Endothelial cell of umbilical vein (primary cell): ENCODE data around the gene LAD1. TPM values are rescaled to one million over a fixed set of nuclear protein-coding genes. Genes with fewer than 3 reads are reported as not detected.

Experiments used
- BruUV-seq: library from RNA; stranded (reverse); fragments of 400-500 nt; replicated peaks from 2 replicates; lab custom pipeline; 2021; lab: Mats Ljungman, UMichigan
- CTCF ChIA-PET: fragments of 300-600, 350-600 bp; sonication (Branson Sonifier 250); formaldehyde crosslinking; loops from one replicate; lab custom pipeline; 2021; ENCODE audit warnings: antibody characterized with exemption, inconsistent platforms; lab: Charles Lee
- POLR2A ChIA-PET: fragments of 300-600, 350-600 bp; sonication (Branson Sonifier 250); formaldehyde crosslinking; loops from one replicate; lab custom pipeline; 2021; ENCODE audit warnings: antibody characterized with exemption, inconsistent platforms; lab: Charles Lee
- DNase-seq: peaks from one replicate; pipeline ENCODE4 v3.0.0-alpha.2; 2011; ENCODE audit warnings: low read depth, low spot score
- FAIRE-seq: peaks from 2 replicates; lab custom pipeline; 2011; peaks lifted over from hg19 to GRCh38; lab: Jason Lieb, UNC
- H2AFZ ChIP-seq: 2 replicates; pipeline ENCODE4 v1.6.0; 2012; ENCODE audit warnings: low read depth, low read length, control low read depth, inconsistent platforms
- H3K27ac ChIP-seq: 2 replicates; pipeline ENCODE4 v1.5.1; 2011; ENCODE audit warnings: low read depth, mild to moderate bottlenecking, control low read depth, low read length, moderate library complexity; ENCODE audit not compliant: insufficient read depth
- H3K27me3 ChIP-seq, 2 experiments: 2 replicates each; pipeline versions ENCODE4 v1.6.0 to v1.6.1; 2011; ENCODE audit warnings: low read length in 2 of 2, mixed read lengths in 1 of 2; ENCODE audit not compliant: control insufficient read depth in 2 of 2, insufficient read depth in 2 of 2
- H3K36me3 ChIP-seq, 2 experiments: 2 replicates in 1 of 2; 3 replicates in 1 of 2; pipeline ENCODE4 v1.5.1; 2011; ENCODE audit warnings: low read length in 2 of 2, mild to moderate bottlenecking in 1 of 2, moderate library complexity in 1 of 2; ENCODE audit not compliant: control insufficient read depth in 2 of 2, insufficient read depth in 2 of 2; ENCODE audit errors: extremely low read depth in 1 of 2
- H3K4me1 ChIP-seq: 3 replicates; pipeline ENCODE4 v1.5.1; 2011; ENCODE audit warnings: mild to moderate bottlenecking, low read length; ENCODE audit not compliant: control insufficient read depth, insufficient read depth; ENCODE audit errors: extremely low read depth
- H3K4me2 ChIP-seq: 2 replicates; pipeline ENCODE4 v1.6.1; 2011; ENCODE audit warnings: low read length, control low read depth, mixed read lengths; ENCODE audit not compliant: insufficient read depth
- H3K4me3 ChIP-seq, 3 experiments: fragments of 200-600 bp in 1 of 3; sonication (generic), shearing (Covaris generic) in 1 of 3; replicated peaks in 1 of 3; 2 replicates each; pipeline ENCODE4 v1.5.1; 2011 to 2016; ENCODE audit warnings: control low read depth in 3 of 3, low read length in 3 of 3, mild to moderate bottlenecking in 2 of 3, inconsistent platforms in 1 of 3, low read depth in 1 of 3, moderate library complexity in 1 of 3; ENCODE audit not compliant: insufficient read depth in 1 of 3
- H3K79me2 ChIP-seq: 2 replicates; pipeline ENCODE4 v1.6.0; 2012; ENCODE audit warnings: low read length, inconsistent platforms; ENCODE audit not compliant: control insufficient read depth, insufficient read depth
- H3K9ac ChIP-seq: replicated peaks from 2 replicates; pipeline ENCODE3; 2011; ENCODE audit warnings: low read length, control low read depth; ENCODE audit not compliant: insufficient read depth; ENCODE audit errors: extremely low read depth
- H3K9me1 ChIP-seq: replicated peaks from 3 replicates; pipeline ENCODE4 v1.6.0; 2011; ENCODE audit warnings: mild to moderate bottlenecking, low read length; ENCODE audit not compliant: control insufficient read depth, insufficient read depth; ENCODE audit errors: extremely low read depth
- H3K9me3 ChIP-seq: replicated peaks from 2 replicates; pipeline ENCODE4 v1.5.1; 2012; ENCODE audit warnings: low read length, inconsistent platforms; ENCODE audit not compliant: control insufficient read depth, insufficient read depth
- H4K20me1 ChIP-seq: replicated peaks from 2 replicates; pipeline ENCODE3; 2011; ENCODE audit warnings: mild to moderate bottlenecking, low read length; ENCODE audit not compliant: control insufficient read depth, insufficient read depth; ENCODE audit errors: extremely low read depth
- CTCF ChIP-seq, 2 donors: IDR thresholded peaks; 1 replicate in 1 of 2; 2 replicates in 1 of 2; pipeline ENCODE4 v1.5.1; 2011; ENCODE audit warnings: low read length in 2 of 2, mild to moderate bottlenecking in 2 of 2, moderate library complexity in 2 of 2, control low read depth in 1 of 2, inconsistent platforms in 1 of 2, low read depth in 1 of 2; ENCODE audit not compliant: insufficient read depth in 1 of 2; ENCODE audit errors: extremely low read depth in 1 of 2
- MYC ChIP-seq: IDR thresholded peaks from one replicate; pipeline ENCODE4 v1.6.1; 2011; ENCODE audit warnings: mild to moderate bottlenecking, low read depth, low read length
- POLR2A ChIP-seq: IDR thresholded peaks from 2 replicates; pipeline ENCODE4 v1.6.1; 2012; ENCODE audit warnings: low read depth, mild to moderate bottlenecking, control low read depth, low read length
- POLR2AphosphoS5 ChIP-seq: IDR thresholded peaks from 2 replicates; pipeline ENCODE4 v1.6.1; 2012; ENCODE audit warnings: low read depth, mild to moderate bottlenecking, control low read depth, low read length, moderate library complexity; ENCODE audit not compliant: insufficient read depth
- dilution Hi-C: fragments of 300-500 bp; cut with MboI; formaldehyde crosslinking; loops from one replicate; pipeline ENCODE4 v1.15.0; 2019; ENCODE audit warnings: low sequenced_read_pairs; ENCODE audit not compliant: extremely low pct_ligation_motif_present
- intact Hi-C: fragments of 100-400 bp; cut with micrococcal nuclease; formaldehyde crosslinking; loops from one replicate; pipeline ENCODE4 v1.10.0; 2022
- polyA plus RNA-seq, 4 experiments: library from polyadenylated mRNA; depleted of rRNA in 3 of 4; stranded (reverse) in 3 of 4; unstranded in 1 of 4; fragments of >200 nt; gene quantifications; 2 replicates each; pipeline versions ENCODE4 v1.2.1 to v1.2.3, GENCODE V29; 2011 to 2012; ENCODE audit warnings: missing spikeins in 1 of 4
- total RNA-seq: library from RNA; stranded (reverse); gene quantifications from 2 replicates; pipeline ENCODE4 v1.2.3, GENCODE V29; 2021
- TF ChIP-seq, protein P1 (sequence below): IDR thresholded peaks from 2 replicates; pipeline ENCODE4 v1.6.1; 2011; ENCODE audit not compliant: insufficient read depth, insufficient read length

LAD1 gene
- total and polyA plus RNA-seq, 2 donors (not counting 3 experiments of a cell fraction or from before 2014, with no cell fraction given) = not detected

- FAIRE-seq = peak; percentile 46
- Histone ChIP-seq H3K27ac (no peak overlapping the region), H3K36me3 (no peaks in the 10 kb centered on the region), H2AFZ (no peak overlapping the region), H3K4me2 (no peak overlapping the region), H4K20me1 (no peaks in the 10 kb centered on the region), H3K9me1 (no peaks in the 10 kb centered on the region), H3K79me2 (no peaks in the 10 kb centered on the region), H3K9ac (no peak overlapping the region), H3K27me3 (peaks cover 0 to 2% of the 10 kb centered on the region in 2 experiments), H3K4me1 (no peaks in the 10 kb centered on the region), H3K9me3 (no peaks in the 10 kb centered on the region), H3K4me3 (no peak overlapping the region)
- dilution Hi-C loops (no loop called here), intact Hi-C loops (loop anchor here (1.0 to 2.0 kb wide), 3 partner anchors 21 to 65 kb away; partner anchors contain the start of gene PHLDA3)
- CTCF ChIA-PET = interaction anchor here (0.5 to 9.3 kb wide), 30 partner anchors 8 to 347 kb away, joined by 3 to 148 read pairs (median 4); partner anchors contain the start of gene PHLDA3
- POLR2A ChIA-PET = interaction anchor here (1.0 to 1.5 kb wide), 3 partner anchors 13 to 21 kb away, joined by 3 to 6 read pairs (median 3); partner anchors contain the start of gene PHLDA3
- TF ChIP-seq CTCF (IDR thresholded peaks at IDR 0.05; ENCODE audit: extremely low read depth in 1 of 2, insufficient read depth in 1 of 2, low read depth in 1 of 2, low read length in 2 of 2) (peak; percentile 72 to 80), POLR2A (no peak), MYC (no peak), POLR2AphosphoS5 (no peak)
- TF ChIP-seq, protein P1, sequence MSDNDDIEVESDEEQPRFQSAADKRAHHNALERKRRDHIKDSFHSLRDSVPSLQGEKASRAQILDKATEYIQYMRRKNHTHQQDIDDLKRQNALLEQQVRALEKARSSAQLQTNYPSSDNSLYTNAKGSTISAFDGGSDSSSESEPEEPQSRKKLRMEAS = no peak
- BruUV-seq = no TSS peak
- DNase-seq = peak; percentile 57
These were observed 49.1 kb upstream of the LAD1 start for GRCh38 chr1:201447903-201448871.
